H1 (cell line): Measurements from ENCODE around the gene VSTM4. TPM values are rescaled to one million over a fixed set of nuclear protein-coding genes. Genes with fewer than 3 reads are reported as not detected.

Source experiments
- CBX8 ChIP-seq: fragments of 300-800, 300-1000 bp; sonication (generic); IDR thresholded peaks from 2 replicates; pipeline ENCODE4 v1.7.1; 2016; ENCODE audit warnings: low read depth, low read length, borderline replicate concordance
- RFX5 ChIP-seq: IDR thresholded peaks from 2 replicates; pipeline ENCODE4 v1.6.1; 2011; ENCODE audit warnings: low read depth, low read length, improper control_type of control experiment, borderline replicate concordance
- SIRT6 ChIP-seq: IDR thresholded peaks from one replicate; pipeline ENCODE4 v1.7.1; 2012; ENCODE audit warnings: low read length, inconsistent platforms
- polyA plus RNA-seq, 7 experiments: library from polyadenylated mRNA; depleted of rRNA in 3 of 7; stranded (reverse) in 5 of 7; unstranded in 2 of 7; fragments of >200 nt in 5 of 7; fragments of 200-250 nt in 2 of 7; gene quantifications; 1 replicate in 5 of 7; 2 replicates in 1 of 7; 4 replicates in 1 of 7; pipeline versions ENCODE4 v1.2.1 to v1.2.3, GENCODE V29; 2011 to 2013; ENCODE audit warnings: missing spikeins in 2 of 7, mixed read lengths in 2 of 7
- total RNA-seq: library from RNA; stranded (reverse); fragmentation: NEBNext Ultra II Directional; extraction: Animal tissue kit (Norgen Biotek cat#: 25700); gene quantifications from 2 replicates; pipeline ENCODE4 v1.2.1, GENCODE V29; 2021
- TF ChIP-seq, protein P1 (sequence below): fragments of 300-600 bp; sonication (generic); IDR thresholded peaks from 2 replicates; pipeline ENCODE4 v1.7.1; 2012; ENCODE audit warnings: low read length, moderate library complexity, mild to moderate bottlenecking, inconsistent platforms; ENCODE audit not compliant: insufficient replicate concordance

Gene VSTM4
- total and polyA plus RNA-seq, 2 of the 8 experiments (the other 6 are each of a cell fraction or from before 2014, with no cell fraction given), result 0.48 to 0.73 TPM

- TF ChIP-seq, protein P1, sequence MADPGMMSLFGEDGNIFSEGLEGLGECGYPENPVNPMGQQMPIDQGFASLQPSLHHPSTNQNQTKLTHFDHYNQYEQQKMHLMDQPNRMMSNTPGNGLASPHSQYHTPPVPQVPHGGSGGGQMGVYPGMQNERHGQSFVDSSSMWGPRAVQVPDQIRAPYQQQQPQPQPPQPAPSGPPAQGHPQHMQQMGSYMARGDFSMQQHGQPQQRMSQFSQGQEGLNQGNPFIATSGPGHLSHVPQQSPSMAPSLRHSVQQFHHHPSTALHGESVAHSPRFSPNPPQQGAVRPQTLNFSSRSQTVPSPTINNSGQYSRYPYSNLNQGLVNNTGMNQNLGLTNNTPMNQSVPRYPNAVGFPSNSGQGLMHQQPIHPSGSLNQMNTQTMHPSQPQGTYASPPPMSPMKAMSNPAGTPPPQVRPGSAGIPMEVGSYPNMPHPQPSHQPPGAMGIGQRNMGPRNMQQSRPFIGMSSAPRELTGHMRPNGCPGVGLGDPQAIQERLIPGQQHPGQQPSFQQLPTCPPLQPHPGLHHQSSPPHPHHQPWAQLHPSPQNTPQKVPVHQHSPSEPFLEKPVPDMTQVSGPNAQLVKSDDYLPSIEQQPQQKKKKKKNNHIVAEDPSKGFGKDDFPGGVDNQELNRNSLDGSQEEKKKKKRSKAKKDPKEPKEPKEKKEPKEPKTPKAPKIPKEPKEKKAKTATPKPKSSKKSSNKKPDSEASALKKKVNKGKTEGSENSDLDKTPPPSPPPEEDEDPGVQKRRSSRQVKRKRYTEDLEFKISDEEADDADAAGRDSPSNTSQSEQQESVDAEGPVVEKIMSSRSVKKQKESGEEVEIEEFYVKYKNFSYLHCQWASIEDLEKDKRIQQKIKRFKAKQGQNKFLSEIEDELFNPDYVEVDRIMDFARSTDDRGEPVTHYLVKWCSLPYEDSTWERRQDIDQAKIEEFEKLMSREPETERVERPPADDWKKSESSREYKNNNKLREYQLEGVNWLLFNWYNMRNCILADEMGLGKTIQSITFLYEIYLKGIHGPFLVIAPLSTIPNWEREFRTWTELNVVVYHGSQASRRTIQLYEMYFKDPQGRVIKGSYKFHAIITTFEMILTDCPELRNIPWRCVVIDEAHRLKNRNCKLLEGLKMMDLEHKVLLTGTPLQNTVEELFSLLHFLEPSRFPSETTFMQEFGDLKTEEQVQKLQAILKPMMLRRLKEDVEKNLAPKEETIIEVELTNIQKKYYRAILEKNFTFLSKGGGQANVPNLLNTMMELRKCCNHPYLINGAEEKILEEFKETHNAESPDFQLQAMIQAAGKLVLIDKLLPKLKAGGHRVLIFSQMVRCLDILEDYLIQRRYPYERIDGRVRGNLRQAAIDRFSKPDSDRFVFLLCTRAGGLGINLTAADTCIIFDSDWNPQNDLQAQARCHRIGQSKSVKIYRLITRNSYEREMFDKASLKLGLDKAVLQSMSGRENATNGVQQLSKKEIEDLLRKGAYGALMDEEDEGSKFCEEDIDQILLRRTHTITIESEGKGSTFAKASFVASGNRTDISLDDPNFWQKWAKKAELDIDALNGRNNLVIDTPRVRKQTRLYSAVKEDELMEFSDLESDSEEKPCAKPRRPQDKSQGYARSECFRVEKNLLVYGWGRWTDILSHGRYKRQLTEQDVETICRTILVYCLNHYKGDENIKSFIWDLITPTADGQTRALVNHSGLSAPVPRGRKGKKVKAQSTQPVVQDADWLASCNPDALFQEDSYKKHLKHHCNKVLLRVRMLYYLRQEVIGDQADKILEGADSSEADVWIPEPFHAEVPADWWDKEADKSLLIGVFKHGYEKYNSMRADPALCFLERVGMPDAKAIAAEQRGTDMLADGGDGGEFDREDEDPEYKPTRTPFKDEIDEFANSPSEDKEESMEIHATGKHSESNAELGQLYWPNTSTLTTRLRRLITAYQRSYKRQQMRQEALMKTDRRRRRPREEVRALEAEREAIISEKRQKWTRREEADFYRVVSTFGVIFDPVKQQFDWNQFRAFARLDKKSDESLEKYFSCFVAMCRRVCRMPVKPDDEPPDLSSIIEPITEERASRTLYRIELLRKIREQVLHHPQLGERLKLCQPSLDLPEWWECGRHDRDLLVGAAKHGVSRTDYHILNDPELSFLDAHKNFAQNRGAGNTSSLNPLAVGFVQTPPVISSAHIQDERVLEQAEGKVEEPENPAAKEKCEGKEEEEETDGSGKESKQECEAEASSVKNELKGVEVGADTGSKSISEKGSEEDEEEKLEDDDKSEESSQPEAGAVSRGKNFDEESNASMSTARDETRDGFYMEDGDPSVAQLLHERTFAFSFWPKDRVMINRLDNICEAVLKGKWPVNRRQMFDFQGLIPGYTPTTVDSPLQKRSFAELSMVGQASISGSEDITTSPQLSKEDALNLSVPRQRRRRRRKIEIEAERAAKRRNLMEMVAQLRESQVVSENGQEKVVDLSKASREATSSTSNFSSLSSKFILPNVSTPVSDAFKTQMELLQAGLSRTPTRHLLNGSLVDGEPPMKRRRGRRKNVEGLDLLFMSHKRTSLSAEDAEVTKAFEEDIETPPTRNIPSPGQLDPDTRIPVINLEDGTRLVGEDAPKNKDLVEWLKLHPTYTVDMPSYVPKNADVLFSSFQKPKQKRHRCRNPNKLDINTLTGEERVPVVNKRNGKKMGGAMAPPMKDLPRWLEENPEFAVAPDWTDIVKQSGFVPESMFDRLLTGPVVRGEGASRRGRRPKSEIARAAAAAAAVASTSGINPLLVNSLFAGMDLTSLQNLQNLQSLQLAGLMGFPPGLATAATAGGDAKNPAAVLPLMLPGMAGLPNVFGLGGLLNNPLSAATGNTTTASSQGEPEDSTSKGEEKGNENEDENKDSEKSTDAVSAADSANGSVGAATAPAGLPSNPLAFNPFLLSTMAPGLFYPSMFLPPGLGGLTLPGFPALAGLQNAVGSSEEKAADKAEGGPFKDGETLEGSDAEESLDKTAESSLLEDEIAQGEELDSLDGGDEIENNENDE, result no peak
- TF ChIP-seq RFX5 (no peak), CBX8 (no peak), SIRT6 (no peak)
Measured at GRCh38 chr10:49110684-49111319, 4.5 kb downstream of the VSTM4 start (continued).
